ENCODE measurements around the gene TMEM266.

The TMEM266 gene

GRCh38 chr15:76174654-76175053 is 114.9 kb downstream of the TMEM266 start:
- no peak for TF ChIP-seq ZC3H10 (CRISPR knock-in tag; IDR thresholded peaks at IDR 0.05)
- no peak for TF ChIP-seq SNAI2 (CRISPR knock-in tag; IDR thresholded peaks at IDR 0.05)
- no peak for TF ChIP-seq CREB5 (CRISPR knock-in tag; IDR thresholded peaks at IDR 0.05; ENCODE audit: low read depth)
- ATAC-seq: no peak

GRCh38 chr15:76175442-76175841 is 115.7 kb downstream of the TMEM266 start:
- ATAC-seq: no peak
- TF ChIP-seq ZNF8 (CRISPR knock-in tag; IDR thresholded peaks at IDR 0.05) (no peak), ESRRG (CRISPR knock-in tag; IDR thresholded peaks at IDR 0.05) (no peak), POU6F1 (CRISPR knock-in tag; IDR thresholded peaks at IDR 0.05; ENCODE audit: borderline replicate concordance, low read depth) (no peak), ZC3H10 (CRISPR knock-in tag; IDR thresholded peaks at IDR 0.05) (no peak), TCF4 (CRISPR knock-in tag; IDR thresholded peaks at IDR 0.05; ENCODE audit: borderline replicate concordance) (no peak), TOX (CRISPR knock-in tag; IDR thresholded peaks at IDR 0.05; ENCODE audit: borderline replicate concordance) (no peak), RARB (CRISPR knock-in tag; IDR thresholded peaks at IDR 0.05) (no peak), PATZ1 (CRISPR knock-in tag; IDR thresholded peaks at IDR 0.05; ENCODE audit: borderline replicate concordance) (no peak), OSR1 (CRISPR knock-in tag; IDR thresholded peaks at IDR 0.05) (no peak), ZNF70 (CRISPR knock-in tag; IDR thresholded peaks at IDR 0.05) (no peak), GLIS3 (CRISPR knock-in tag; IDR thresholded peaks at IDR 0.05) (no peak)

- TF ChIP-seq ESRRG (CRISPR knock-in tag; IDR thresholded peaks at IDR 0.05) (no peak), ZNF565 (CRISPR knock-in tag; conservative IDR thresholded peaks at IDR 0.05; ENCODE audit: low read depth) (no peak), TCF4 (CRISPR knock-in tag; IDR thresholded peaks at IDR 0.05; ENCODE audit: borderline replicate concordance) (no peak), OSR1 (CRISPR knock-in tag; IDR thresholded peaks at IDR 0.05) (no peak), CSDC2 (CRISPR knock-in tag; IDR thresholded peaks at IDR 0.05) (no peak), POU6F1 (CRISPR knock-in tag; IDR thresholded peaks at IDR 0.05; ENCODE audit: borderline replicate concordance, low read depth) (no peak), ZNF8 (CRISPR knock-in tag; IDR thresholded peaks at IDR 0.05) (no peak), RARB (CRISPR knock-in tag; IDR thresholded peaks at IDR 0.05) (no peak), CSRNP3 (CRISPR knock-in tag; IDR thresholded peaks at IDR 0.05) (no peak), ZFP3 (CRISPR knock-in tag; IDR thresholded peaks at IDR 0.05) (no peak), TOX (CRISPR knock-in tag; IDR thresholded peaks at IDR 0.05; ENCODE audit: borderline replicate concordance) (no peak), ZC3H10 (CRISPR knock-in tag; IDR thresholded peaks at IDR 0.05) (no peak), BACH2 (CRISPR knock-in tag; IDR thresholded peaks at IDR 0.05; ENCODE audit: borderline replicate concordance) (no peak), TSHZ2 (CRISPR knock-in tag; IDR thresholded peaks at IDR 0.05) (no peak), ISL1 (CRISPR knock-in tag; IDR thresholded peaks at IDR 0.05) (no peak)
- ATAC-seq: no peak
These were observed 116.3 kb downstream of the TMEM266 start for GRCh38 chr15:76176059-76176458.
